22Rv1 (cell line): ENCODE measurements around the gene SLC5A5.

Source experiments
- CTCF ChIP-seq: fragments of 450-650 bp; IDR thresholded peaks from 2 replicates; pipeline ENCODE4 v1.5.1; 2017; ENCODE audit warnings: mild to moderate bottlenecking
- ZFX ChIP-seq: fragments of 450-650 bp; IDR thresholded peaks from 2 replicates; pipeline ENCODE4 v1.6.1; 2017; ENCODE audit warnings: antibody characterized with exemption, borderline replicate concordance

- no peak for TF ChIP-seq CTCF
- no peak for TF ChIP-seq ZFX
These were observed 25.6 kb upstream of the SLC5A5 start for GRCh38 chr19:17846146-17846545.
